Ecto neural progenitor cell (in vitro differentiated cells): ENCODE data around the gene NOL12.
"Not testable (repeated sequence)": the region's sequence is repeated elsewhere in the genome, so short reads cannot be mapped to it uniquely, and the experiment has no call there.

Source experiments
- DNase-seq: peaks from one replicate; pipeline ENCODE4 v3.0.0-alpha.2; 2018; ENCODE audit warnings: low spot score

Gene NOL12

GRCh38 chr22:37686002-37686982 lies at the start of gene NOL12:
Gene NOL12 (plus strand): TSS chr22:37686343. CDS start chr22:37686393, 50 bp downstream.
- DNase-seq = peak; percentile 90

- no peak for DNase-seq
Measured at GRCh38 chr22:37636949-37637273, 49.2 kb upstream of the NOL12 start.

GRCh38 chr22:37638391-37639069 lies 47.6 kb upstream of the NOL12 start:
- DNase-seq = no peak

- peak; percentile 84 for DNase-seq
Measured at GRCh38 chr22:37639070-37639760, 46.9 kb upstream of the NOL12 start, which contains the start of gene SH3BP1. Gene SH3BP1 (plus strand): TSS chr22:37639669. CDS start chr22:37639788, 119 bp downstream.

- DNase-seq = no peak
Measured at GRCh38 chr22:37639771-37640590, 46.2 kb upstream of the NOL12 start.

GRCh38 chr22:37640591-37641560 lies 45.3 kb upstream of the NOL12 start:
- no peak for DNase-seq

- DNase-seq = no peak
Measured at GRCh38 chr22:37641561-37641949, 44.6 kb upstream of the NOL12 start.

GRCh38 chr22:37643225-37643847 lies 42.8 kb upstream of the NOL12 start:
- DNase-seq = peak; percentile 91

GRCh38 chr22:37647317-37647716 lies 38.8 kb upstream of the NOL12 start:
- DNase-seq = no peak

- no peak for DNase-seq
Measured at GRCh38 chr22:37647928-37648327, 38.2 kb upstream of the NOL12 start.

- no peak for DNase-seq
Measured at GRCh38 chr22:37650463-37651136, 35.5 kb upstream of the NOL12 start.

- no peak for DNase-seq
Measured at GRCh38 chr22:37654563-37655251, 31.4 kb upstream of the NOL12 start.

GRCh38 chr22:37655252-37655563 lies 30.9 kb upstream of the NOL12 start:
- no peak for DNase-seq

GRCh38 chr22:37656583-37656982 lies 29.6 kb upstream of the NOL12 start:
- DNase-seq = not testable (repeated sequence)

GRCh38 chr22:37657590-37658132 lies 28.5 kb upstream of the NOL12 start:
- DNase-seq = no peak

GRCh38 chr22:37658133-37659065 lies 27.7 kb upstream of the NOL12 start, which contains the start of gene PDXP:
Gene PDXP (plus strand): TSS chr22:37658723. CDS start chr22:37658783, 60 bp downstream.
- DNase-seq = peak; percentile 98
